Measurements from ENCODE around the gene AACS.

DNA sequence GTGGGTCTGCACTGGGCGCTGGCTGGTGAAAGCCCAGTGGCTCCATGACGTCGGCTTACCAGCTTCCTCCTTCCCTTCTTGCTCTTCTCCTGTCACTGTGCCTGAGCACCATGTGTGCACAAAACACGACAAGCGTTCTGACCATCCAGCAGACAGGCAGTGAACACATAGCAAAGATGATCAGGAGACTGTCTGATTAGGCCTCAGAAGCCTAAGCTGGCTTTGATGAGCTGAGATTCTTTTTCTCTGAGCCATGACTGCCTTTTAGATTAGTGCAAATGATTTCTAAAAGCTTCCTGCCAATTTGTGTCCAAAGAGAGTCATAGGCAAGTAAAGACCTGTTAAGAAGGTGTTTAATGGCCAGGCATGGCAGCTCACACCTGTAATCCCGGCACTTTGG, 83.1 kb downstream of the AACS start:
- TF ChIP-seq, protein P1, sequence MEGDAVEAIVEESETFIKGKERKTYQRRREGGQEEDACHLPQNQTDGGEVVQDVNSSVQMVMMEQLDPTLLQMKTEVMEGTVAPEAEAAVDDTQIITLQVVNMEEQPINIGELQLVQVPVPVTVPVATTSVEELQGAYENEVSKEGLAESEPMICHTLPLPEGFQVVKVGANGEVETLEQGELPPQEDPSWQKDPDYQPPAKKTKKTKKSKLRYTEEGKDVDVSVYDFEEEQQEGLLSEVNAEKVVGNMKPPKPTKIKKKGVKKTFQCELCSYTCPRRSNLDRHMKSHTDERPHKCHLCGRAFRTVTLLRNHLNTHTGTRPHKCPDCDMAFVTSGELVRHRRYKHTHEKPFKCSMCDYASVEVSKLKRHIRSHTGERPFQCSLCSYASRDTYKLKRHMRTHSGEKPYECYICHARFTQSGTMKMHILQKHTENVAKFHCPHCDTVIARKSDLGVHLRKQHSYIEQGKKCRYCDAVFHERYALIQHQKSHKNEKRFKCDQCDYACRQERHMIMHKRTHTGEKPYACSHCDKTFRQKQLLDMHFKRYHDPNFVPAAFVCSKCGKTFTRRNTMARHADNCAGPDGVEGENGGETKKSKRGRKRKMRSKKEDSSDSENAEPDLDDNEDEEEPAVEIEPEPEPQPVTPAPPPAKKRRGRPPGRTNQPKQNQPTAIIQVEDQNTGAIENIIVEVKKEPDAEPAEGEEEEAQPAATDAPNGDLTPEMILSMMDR (IDR thresholded peaks at IDR 0.05; ENCODE audit: insufficient read depth, low read length): no peak
- TF ChIP-seq, protein P2, sequence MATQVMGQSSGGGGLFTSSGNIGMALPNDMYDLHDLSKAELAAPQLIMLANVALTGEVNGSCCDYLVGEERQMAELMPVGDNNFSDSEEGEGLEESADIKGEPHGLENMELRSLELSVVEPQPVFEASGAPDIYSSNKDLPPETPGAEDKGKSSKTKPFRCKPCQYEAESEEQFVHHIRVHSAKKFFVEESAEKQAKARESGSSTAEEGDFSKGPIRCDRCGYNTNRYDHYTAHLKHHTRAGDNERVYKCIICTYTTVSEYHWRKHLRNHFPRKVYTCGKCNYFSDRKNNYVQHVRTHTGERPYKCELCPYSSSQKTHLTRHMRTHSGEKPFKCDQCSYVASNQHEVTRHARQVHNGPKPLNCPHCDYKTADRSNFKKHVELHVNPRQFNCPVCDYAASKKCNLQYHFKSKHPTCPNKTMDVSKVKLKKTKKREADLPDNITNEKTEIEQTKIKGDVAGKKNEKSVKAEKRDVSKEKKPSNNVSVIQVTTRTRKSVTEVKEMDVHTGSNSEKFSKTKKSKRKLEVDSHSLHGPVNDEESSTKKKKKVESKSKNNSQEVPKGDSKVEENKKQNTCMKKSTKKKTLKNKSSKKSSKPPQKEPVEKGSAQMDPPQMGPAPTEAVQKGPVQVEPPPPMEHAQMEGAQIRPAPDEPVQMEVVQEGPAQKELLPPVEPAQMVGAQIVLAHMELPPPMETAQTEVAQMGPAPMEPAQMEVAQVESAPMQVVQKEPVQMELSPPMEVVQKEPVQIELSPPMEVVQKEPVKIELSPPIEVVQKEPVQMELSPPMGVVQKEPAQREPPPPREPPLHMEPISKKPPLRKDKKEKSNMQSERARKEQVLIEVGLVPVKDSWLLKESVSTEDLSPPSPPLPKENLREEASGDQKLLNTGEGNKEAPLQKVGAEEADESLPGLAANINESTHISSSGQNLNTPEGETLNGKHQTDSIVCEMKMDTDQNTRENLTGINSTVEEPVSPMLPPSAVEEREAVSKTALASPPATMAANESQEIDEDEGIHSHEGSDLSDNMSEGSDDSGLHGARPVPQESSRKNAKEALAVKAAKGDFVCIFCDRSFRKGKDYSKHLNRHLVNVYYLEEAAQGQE (IDR thresholded peaks at IDR 0.05; ENCODE audit: insufficient replicate concordance, low read depth): no peak
- TF ChIP-seq POLR2AphosphoS5 (IDR thresholded peaks at IDR 0.05; ENCODE audit: low read depth) (no peak), GABPA (IDR thresholded peaks at IDR 0.05; ENCODE audit: low read depth) (no peak), SPI1 (IDR thresholded peaks at IDR 0.05; ENCODE audit: borderline replicate concordance, low read depth) (no peak)

Measured in HL-60 (cell line).